ENCODE measurements around the gene AGPAT1. TPM values are rescaled to one million over a fixed set of nuclear protein-coding genes. Genes with fewer than 3 reads are reported as not detected.
"Not testable (repeated sequence)": the region's sequence is repeated elsewhere in the genome, so short reads cannot be mapped to it uniquely, and the experiment has no call there.

AGPAT1 gene
- total RNA-seq, 1 donor from 2014 or later = 43.0 TPM

GRCh38 chr6:32213649-32214048 is 37.8 kb upstream of the AGPAT1 start:
- intact Hi-C loops (cut with micrococcal nuclease) = no loop called here
- no peak for TF ChIP-seq CTCF (IDR thresholded peaks at IDR 0.05; ENCODE audit: borderline replicate concordance)
- no peak overlapping the region for H3K27ac ChIP-seq (replicated peaks)
- no peaks in the 10 kb centered on the region for H3K9me3 ChIP-seq (replicated peaks)
- H3K4me3 ChIP-seq = no peak overlapping the region
- H3K36me3 ChIP-seq = peaks cover 35% of the 10 kb centered on the region
- no peak for DNase-seq
- H3K27me3 ChIP-seq (ENCODE audit: low read depth) = no peaks in the 10 kb centered on the region
- no peaks in the 10 kb centered on the region for H3K4me1 ChIP-seq

GRCh38 chr6:32212076-32212760 is 36.3 kb upstream of the AGPAT1 start:
- peaks cover 28% of the 10 kb centered on the region for H3K36me3 ChIP-seq

GRCh38 chr6:32211432-32211831 is 35.5 kb upstream of the AGPAT1 start:
- H3K27me3 ChIP-seq (ENCODE audit: low read depth); DNase-seq; intact Hi-C loops (cut with micrococcal nuclease); H3K4me3 ChIP-seq; H3K9me3 ChIP-seq (replicated peaks); H3K27ac ChIP-seq (replicated peaks); H3K4me1 ChIP-seq: not testable (repeated sequence)
- peaks cover 21% of the 10 kb centered on the region for H3K36me3 ChIP-seq

More at GRCh38 chr6:32212076-32212760, 36.3 kb upstream of the AGPAT1 start:
- Histone ChIP-seq H3K27me3 (ENCODE audit: low read depth) (no peaks in the 10 kb centered on the region), H3K9me3 (replicated peaks) (no peaks in the 10 kb centered on the region), H3K27ac (replicated peaks) (no peak overlapping the region), H3K4me1 (no peaks in the 10 kb centered on the region), H3K4me3 (no peak overlapping the region)
- intact Hi-C loops (cut with micrococcal nuclease) = no loop called here
- TF ChIP-seq CTCF (IDR thresholded peaks at IDR 0.05; ENCODE audit: borderline replicate concordance) = no peak
- no peak for DNase-seq

GRCh38 chr6:32210191-32210601 is 34.3 kb upstream of the AGPAT1 start:
- no peak for TF ChIP-seq CTCF (IDR thresholded peaks at IDR 0.05; ENCODE audit: borderline replicate concordance)
- DNase-seq = no peak

GRCh38 chr6:32208996-32209395 is 33.1 kb upstream of the AGPAT1 start:
- Histone ChIP-seq H3K4me3 (no peak overlapping the region), H3K4me1 (no peaks in the 10 kb centered on the region), H3K9me3 (replicated peaks) (no peaks in the 10 kb centered on the region), H3K36me3 (peaks cover 30% of the 10 kb centered on the region), H3K27me3 (ENCODE audit: low read depth) (peaks cover 2% of the 10 kb centered on the region), H3K27ac (replicated peaks) (no peak overlapping the region)
- no peak for TF ChIP-seq CTCF (IDR thresholded peaks at IDR 0.05; ENCODE audit: borderline replicate concordance)
- DNase-seq = no peak
- intact Hi-C loops (cut with micrococcal nuclease) = no loop called here

More at GRCh38 chr6:32210191-32210601, 34.3 kb upstream of the AGPAT1 start:
- H3K4me3 ChIP-seq = no peak overlapping the region
- H3K36me3 ChIP-seq = peaks cover 19% of the 10 kb centered on the region
- H3K27ac ChIP-seq (replicated peaks) = no peak overlapping the region
- intact Hi-C loops (cut with micrococcal nuclease) = no loop called here
- H3K9me3 ChIP-seq (replicated peaks) = no peaks in the 10 kb centered on the region
- no peaks in the 10 kb centered on the region for H3K27me3 ChIP-seq (ENCODE audit: low read depth)
- H3K4me1 ChIP-seq = no peaks in the 10 kb centered on the region

- DNase-seq = no peak
- H3K4me3 ChIP-seq = no peak overlapping the region
- H3K9me3 ChIP-seq (replicated peaks) = no peaks in the 10 kb centered on the region
- peaks cover 27% of the 10 kb centered on the region for H3K27me3 ChIP-seq (ENCODE audit: low read depth)
- TF ChIP-seq CTCF (IDR thresholded peaks at IDR 0.05; ENCODE audit: borderline replicate concordance) = no peak
- peaks cover 34% of the 10 kb centered on the region for H3K36me3 ChIP-seq
- no peaks in the 10 kb centered on the region for H3K4me1 ChIP-seq
- intact Hi-C loops (cut with micrococcal nuclease) = no loop called here
- H3K27ac ChIP-seq (replicated peaks) = no peak overlapping the region
Observed at GRCh38 chr6:32204268-32204715, 28.4 kb upstream of the AGPAT1 start.
